Uterus (tissue), 4 donors: Measurements from ENCODE around the gene SPRY4. TPM values are rescaled to one million over a fixed set of nuclear protein-coding genes. Genes with fewer than 3 reads are reported as not detected.
"Not testable (repeated sequence)": the region's sequence is repeated elsewhere in the genome, so short reads cannot be mapped to it uniquely, and the experiment has no call there.

Experiments used
- DNase-seq, 2 donors: peaks; one replicate each; pipeline ENCODE4 v3.0.0-alpha.2; 2019 to 2020
- H3K27ac ChIP-seq, 2 donors: fragments of 200-600 bp; sonication (generic); 1 replicate in 1 of 2; 2 replicates in 1 of 2; pipeline ENCODE4 v1.5.1; 2016 to 2018
- H3K27me3 ChIP-seq, 2 donors: fragments of 200-600 bp; sonication (generic); one replicate each; pipeline ENCODE4 v1.5.1; 2018 to 2019; ENCODE audit warnings: control low read depth in 1 of 2
- H3K36me3 ChIP-seq, 2 donors: fragments of 200-600 bp; sonication (generic); one replicate each; pipeline ENCODE4 v1.5.1; 2019; ENCODE audit warnings: control low read depth in 1 of 2
- H3K4me1 ChIP-seq, 2 donors: fragments of 200-600 bp; sonication (generic); one replicate each; pipeline ENCODE4 v1.5.1; 2018 to 2019; ENCODE audit warnings: control low read depth in 1 of 2
- H3K4me3 ChIP-seq, 2 donors: fragments of 200-600 bp; sonication (generic); 1 replicate in 1 of 2; 2 replicates in 1 of 2; pipeline ENCODE4 v1.5.1; 2018 to 2019; ENCODE audit warnings: mild to moderate bottlenecking in 1 of 2
- H3K9me3 ChIP-seq, 2 donors: fragments of 200-600 bp; sonication (generic); one replicate each; pipeline ENCODE4 v1.5.1; 2019; ENCODE audit warnings: control low read depth in 1 of 2
- POLR2A ChIP-seq, 2 donors: fragments of 450-650 bp; IDR thresholded peaks; one replicate each; pipeline ENCODE4 v1.6.1; 2016; ENCODE audit warnings: antibody characterized with exemption in 2 of 2, mild to moderate bottlenecking in 1 of 2, moderate library complexity in 1 of 2
- intact Hi-C: fragments of 100-400 bp; cut with DNase I; formaldehyde crosslinking; loops from one replicate; pipeline ENCODE4 v1.15.1; 2023; ENCODE audit warnings: low total_unique reads
- total RNA-seq, 4 donors: library from RNA; depleted of rRNA in 3 of 4; stranded (reverse); fragments of >200 nt in 3 of 4; gene quantifications; one replicate each; pipeline versions ENCODE4 v1.1.0 to v1.2.4, GENCODE V29; 2014 to 2023
- TF ChIP-seq, protein P1 (sequence below), 4 experiments: fragments of 200-600 bp in 2 of 4; fragments of 450-650 bp in 2 of 4; sonication (generic) in 2 of 4; IDR thresholded peaks; one replicate each; pipeline ENCODE4 v1.5.1; 2016 to 2019; ENCODE audit warnings: antibody characterized with exemption in 4 of 4, mild to moderate bottlenecking in 2 of 4, moderate library complexity in 1 of 4
- donor health status: DM: yes; HTN: yes; CAD: no.

The SPRY4 gene
- total RNA-seq, 4 donors from 2014 or later: 3.1 to 14.3 (median 12.1) TPM

DNA sequence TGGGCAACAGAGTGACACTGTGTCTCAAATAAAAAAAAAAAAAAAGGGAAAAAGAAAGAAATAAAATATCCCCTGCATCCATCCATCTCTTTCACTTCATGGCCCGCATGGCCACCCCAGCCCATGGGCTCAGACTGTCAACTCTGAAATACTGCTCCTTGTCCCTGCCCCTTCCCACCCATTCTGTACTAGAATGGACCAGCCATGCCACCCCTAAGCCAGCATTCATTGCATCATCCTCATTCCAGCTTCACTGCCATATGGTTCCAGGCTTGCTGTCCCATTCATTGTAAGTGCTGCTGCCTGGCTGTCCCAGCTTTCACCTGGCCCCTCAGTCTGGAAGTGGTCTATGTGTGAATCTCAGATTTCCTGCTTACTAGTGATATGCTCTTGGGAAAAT, 46.2 kb downstream of the SPRY4 start:
- no peaks in the 10 kb centered on the region for H3K27me3 ChIP-seq
- no peaks in the 10 kb centered on the region for H3K36me3 ChIP-seq
- H3K4me3 ChIP-seq: no peak overlapping the region
- no peaks in the 10 kb centered on the region for H3K4me1 ChIP-seq
- TF ChIP-seq POLR2A (IDR thresholded peaks at IDR 0.05): no peak
- TF ChIP-seq, protein P1, sequence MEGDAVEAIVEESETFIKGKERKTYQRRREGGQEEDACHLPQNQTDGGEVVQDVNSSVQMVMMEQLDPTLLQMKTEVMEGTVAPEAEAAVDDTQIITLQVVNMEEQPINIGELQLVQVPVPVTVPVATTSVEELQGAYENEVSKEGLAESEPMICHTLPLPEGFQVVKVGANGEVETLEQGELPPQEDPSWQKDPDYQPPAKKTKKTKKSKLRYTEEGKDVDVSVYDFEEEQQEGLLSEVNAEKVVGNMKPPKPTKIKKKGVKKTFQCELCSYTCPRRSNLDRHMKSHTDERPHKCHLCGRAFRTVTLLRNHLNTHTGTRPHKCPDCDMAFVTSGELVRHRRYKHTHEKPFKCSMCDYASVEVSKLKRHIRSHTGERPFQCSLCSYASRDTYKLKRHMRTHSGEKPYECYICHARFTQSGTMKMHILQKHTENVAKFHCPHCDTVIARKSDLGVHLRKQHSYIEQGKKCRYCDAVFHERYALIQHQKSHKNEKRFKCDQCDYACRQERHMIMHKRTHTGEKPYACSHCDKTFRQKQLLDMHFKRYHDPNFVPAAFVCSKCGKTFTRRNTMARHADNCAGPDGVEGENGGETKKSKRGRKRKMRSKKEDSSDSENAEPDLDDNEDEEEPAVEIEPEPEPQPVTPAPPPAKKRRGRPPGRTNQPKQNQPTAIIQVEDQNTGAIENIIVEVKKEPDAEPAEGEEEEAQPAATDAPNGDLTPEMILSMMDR (IDR thresholded peaks at IDR 0.05): no peak
- no peaks in the 10 kb centered on the region for H3K9me3 ChIP-seq
- no peak for DNase-seq
- intact Hi-C loops: no loop called here
- no peak overlapping the region for H3K27ac ChIP-seq

DNA sequence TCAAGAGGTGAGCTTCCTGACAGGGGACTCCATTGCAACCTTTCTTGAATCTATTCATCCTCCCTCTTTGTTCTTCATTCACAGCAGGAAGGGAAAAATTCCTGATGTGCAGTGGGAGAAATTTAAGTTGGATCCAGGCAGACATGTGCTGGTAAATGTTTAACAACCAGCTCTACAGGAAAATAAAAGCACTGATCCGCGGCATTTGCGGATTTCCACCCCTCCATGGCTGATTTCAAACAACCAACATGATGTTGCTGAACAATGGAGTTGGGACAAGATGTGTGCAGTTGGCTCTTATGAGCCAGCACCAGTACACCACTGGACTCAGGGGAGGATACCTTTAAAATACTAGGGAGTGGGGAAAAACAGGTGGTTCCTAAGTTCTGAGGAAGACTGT, 47.0 kb downstream of the SPRY4 start:
- H3K9me3 ChIP-seq: no peaks in the 10 kb centered on the region
- H3K36me3 ChIP-seq: no peaks in the 10 kb centered on the region
- no peak for DNase-seq
- no peaks in the 10 kb centered on the region for H3K27me3 ChIP-seq
- no peaks in the 10 kb centered on the region for H3K4me1 ChIP-seq
- no peak for TF ChIP-seq POLR2A (IDR thresholded peaks at IDR 0.05)
- TF ChIP-seq, protein P1 (IDR thresholded peaks at IDR 0.05): no peak
- intact Hi-C loops: no loop called here
- no peak overlapping the region for H3K4me3 ChIP-seq
- H3K27ac ChIP-seq: no peak overlapping the region

DNA sequence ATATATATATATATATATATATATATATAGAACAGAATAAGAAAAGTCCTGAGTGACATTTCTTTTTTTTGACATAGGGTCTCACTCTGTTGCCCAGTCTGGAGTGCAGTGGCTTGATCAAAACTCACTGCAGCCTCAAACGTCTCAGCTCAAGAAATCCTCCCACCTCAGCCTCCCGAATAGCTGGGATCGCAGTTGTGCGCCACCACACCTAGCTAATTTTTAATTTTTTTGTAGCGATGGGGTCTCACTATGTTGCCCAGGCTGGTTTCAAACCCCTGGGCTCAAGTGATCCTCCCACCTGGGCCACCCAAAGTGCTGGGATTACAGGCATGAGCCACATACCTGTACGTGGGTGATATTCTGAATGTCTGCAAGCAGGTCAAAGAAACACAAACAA, 48.3 kb downstream of the SPRY4 start:
- Histone ChIP-seq H3K36me3 (no peaks in the 10 kb centered on the region), H3K27me3 (no peaks in the 10 kb centered on the region), H3K27ac (no peak overlapping the region), H3K4me3 (no peak overlapping the region), H3K9me3 (no peaks in the 10 kb centered on the region), H3K4me1 (no peaks in the 10 kb centered on the region)
- TF ChIP-seq POLR2A (IDR thresholded peaks at IDR 0.05): no peak
- TF ChIP-seq, protein P1 (IDR thresholded peaks at IDR 0.05): no peak
- DNase-seq: no peak
- intact Hi-C loops: no loop called here

DNA sequence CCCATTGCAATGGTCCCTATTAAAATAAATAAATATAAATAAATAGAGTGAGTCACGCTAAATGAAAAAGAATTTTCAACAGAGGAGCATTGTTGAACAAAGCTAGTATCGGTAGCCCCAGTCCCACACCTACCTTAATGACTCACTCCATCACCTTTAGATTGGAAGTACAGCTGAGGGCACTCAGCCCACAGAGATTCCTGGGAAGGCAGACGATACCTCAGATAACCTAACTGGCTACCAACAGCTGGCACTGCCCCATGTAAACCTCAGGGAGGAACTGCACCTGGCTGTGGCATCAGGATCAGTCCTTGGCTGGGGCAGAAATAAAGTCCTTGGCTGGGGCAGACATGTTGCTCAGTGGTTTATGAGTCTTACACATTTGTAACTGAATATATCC, 49.3 kb downstream of the SPRY4 start:
- DNase-seq: no peak
- no peak overlapping the region for H3K27ac ChIP-seq
- no peaks in the 10 kb centered on the region for H3K9me3 ChIP-seq
- no peaks in the 10 kb centered on the region for H3K4me1 ChIP-seq
- no peaks in the 10 kb centered on the region for H3K36me3 ChIP-seq
- no peak overlapping the region for H3K4me3 ChIP-seq
- intact Hi-C loops: no loop called here
- no peak for TF ChIP-seq POLR2A (IDR thresholded peaks at IDR 0.05)
- TF ChIP-seq, protein P1 (IDR thresholded peaks at IDR 0.05): no peak
- no peaks in the 10 kb centered on the region for H3K27me3 ChIP-seq

DNA sequence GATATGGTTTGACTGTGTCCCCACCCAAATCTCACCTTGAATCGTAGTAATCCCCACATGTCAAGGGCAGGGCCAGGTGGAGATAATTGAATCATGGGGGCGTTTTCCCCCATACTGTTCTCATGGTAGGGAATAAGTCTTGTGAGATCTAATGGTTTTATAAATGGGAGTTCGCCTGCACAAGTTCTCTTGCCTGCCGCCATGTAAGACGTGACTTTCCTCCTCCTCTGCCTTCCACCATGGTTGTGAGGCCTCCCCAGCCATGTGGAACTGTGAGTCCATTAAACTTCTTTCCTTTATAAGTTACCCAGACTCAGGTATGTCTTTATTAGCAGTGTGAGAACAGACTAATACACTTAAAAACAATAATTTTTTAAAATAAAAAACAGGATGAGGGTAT, 52.2 kb downstream of the SPRY4 start:
- H3K36me3 ChIP-seq, DNase-seq, H3K4me1 ChIP-seq, H3K4me3 ChIP-seq, H3K9me3 ChIP-seq, H3K27ac ChIP-seq, intact Hi-C loops, H3K27me3 ChIP-seq: not testable (repeated sequence)

DNA sequence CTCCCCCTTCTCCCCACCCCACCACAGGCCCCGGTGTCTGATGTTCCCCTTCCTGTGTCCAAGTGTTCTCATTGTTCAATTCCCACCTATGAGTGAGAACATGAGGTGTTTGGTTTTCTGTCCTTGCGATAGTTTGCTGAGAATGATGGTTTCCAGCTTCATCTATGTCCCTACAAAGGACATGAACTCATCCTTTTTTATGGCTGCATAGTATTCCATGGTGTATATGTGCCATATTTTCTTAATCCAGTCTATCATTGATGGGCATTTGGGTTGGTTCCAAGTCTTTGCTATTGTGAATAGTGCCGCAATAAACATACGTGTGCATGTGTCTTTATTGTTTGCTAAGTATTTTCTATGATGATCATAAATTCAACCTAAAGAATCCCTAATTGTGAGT, 60.7 kb downstream of the SPRY4 start:
- H3K27me3 ChIP-seq, H3K9me3 ChIP-seq, H3K27ac ChIP-seq, H3K36me3 ChIP-seq, intact Hi-C loops, H3K4me1 ChIP-seq, H3K4me3 ChIP-seq, DNase-seq: not testable (repeated sequence)
